Occipital lobe (tissue), 2 donors: Measurements from ENCODE around the gene CSF1. TPM values are rescaled to one million over a fixed set of nuclear protein-coding genes. Genes with fewer than 3 reads are reported as not detected.
"Not testable (repeated sequence)": the region's sequence is repeated elsewhere in the genome, so short reads cannot be mapped to it uniquely, and the experiment has no call there.

Source experiments
- DNase-seq: peaks from one replicate; lab custom pipeline; 2025; lab: John Stamatoyannopoulos, UW
- total RNA-seq: library from RNA; depleted of rRNA; stranded (reverse); fragments of >200 nt; gene quantifications from one replicate; pipeline ENCODE4 v1.2.3, GENCODE V29; 2014

Gene CSF1, protein sequence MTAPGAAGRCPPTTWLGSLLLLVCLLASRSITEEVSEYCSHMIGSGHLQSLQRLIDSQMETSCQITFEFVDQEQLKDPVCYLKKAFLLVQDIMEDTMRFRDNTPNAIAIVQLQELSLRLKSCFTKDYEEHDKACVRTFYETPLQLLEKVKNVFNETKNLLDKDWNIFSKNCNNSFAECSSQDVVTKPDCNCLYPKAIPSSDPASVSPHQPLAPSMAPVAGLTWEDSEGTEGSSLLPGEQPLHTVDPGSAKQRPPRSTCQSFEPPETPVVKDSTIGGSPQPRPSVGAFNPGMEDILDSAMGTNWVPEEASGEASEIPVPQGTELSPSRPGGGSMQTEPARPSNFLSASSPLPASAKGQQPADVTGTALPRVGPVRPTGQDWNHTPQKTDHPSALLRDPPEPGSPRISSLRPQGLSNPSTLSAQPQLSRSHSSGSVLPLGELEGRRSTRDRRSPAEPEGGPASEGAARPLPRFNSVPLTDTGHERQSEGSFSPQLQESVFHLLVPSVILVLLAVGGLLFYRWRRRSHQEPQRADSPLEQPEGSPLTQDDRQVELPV
- 3.9 TPM for total RNA-seq

DNA sequence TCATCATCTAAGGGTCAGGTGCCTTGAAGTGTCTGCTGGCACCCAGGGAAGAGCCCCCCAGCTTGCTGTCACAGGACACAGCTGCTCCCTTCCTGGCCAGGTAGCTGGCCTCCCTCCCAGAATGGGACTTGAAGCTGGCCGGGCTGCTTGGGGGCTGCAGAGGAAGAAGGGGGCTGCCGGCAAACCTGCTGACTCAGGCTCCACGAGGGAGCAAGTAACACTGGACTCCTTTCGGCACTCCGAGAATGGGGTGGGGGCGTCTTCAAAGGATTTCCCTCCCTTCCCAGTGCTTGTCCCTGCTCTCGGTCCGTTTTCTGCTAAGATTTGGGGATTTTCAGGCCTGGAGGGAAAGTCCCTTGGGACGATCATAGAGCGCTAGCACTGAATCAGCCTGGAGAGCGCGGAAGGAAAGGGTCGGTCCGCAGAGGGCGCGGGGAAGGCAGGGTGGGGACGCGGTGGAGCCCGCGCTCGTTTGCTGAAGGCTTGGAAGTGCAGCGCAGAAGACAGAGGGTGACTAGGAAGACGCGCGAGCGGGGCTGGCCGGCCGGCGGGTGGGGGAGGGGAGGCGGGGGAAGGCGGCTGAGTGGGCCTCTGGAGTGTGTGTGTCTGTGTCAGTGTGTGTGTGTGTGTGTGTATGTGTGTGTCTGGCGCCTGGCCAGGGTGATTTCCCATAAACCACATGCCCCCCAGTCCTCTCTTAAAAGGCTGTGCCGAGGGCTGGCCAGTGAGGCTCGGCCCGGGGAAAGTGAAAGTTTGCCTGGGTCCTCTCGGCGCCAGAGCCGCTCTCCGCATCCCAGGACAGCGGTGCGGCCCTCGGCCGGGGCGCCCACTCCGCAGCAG lies at the start of gene CSF1:
Gene CSF1 (plus strand): TSS at position 727 of the 840 bp plus-strand sequence. CDS start 175 bp downstream, outside the sequence.
- DNase-seq = peak; percentile 63

DNA sequence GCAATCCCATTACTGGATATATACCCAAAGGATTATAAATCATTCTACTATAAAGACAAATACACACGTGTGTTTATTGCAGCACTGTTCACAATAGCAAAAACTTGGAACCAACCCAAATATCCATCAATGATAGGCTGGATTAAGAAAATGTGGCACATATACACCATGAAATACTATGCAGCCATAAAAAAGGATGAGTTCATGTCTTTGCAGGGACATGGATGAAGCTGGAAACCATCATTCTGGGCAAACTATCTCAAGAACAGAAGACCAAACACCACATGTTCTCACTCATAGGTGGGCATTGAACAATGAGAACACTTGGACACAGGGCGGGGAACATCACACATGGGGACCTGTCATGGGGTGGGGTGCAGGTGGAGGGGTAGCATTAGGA lies 49.0 kb upstream of the CSF1 start:
- not testable (repeated sequence) for DNase-seq

DNA sequence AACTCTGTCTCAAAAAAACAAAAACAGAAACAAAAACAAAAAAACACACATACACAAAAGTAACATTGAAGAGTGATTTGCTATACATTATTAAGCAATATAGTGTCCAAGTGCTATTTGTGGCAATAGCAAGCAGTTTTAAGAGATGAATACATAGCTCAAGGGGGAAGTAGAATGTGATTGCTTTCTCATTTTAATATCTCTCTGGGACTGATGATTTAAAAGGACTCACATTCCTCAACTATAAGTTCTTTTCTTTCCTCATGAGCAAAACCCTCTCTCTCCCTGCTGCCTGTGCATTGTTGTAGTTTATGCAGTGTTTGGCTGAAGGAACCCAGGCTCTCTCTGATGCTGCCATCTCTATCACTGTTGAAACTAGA lies 47.0 kb upstream of the CSF1 start:
- no peak for DNase-seq

DNA sequence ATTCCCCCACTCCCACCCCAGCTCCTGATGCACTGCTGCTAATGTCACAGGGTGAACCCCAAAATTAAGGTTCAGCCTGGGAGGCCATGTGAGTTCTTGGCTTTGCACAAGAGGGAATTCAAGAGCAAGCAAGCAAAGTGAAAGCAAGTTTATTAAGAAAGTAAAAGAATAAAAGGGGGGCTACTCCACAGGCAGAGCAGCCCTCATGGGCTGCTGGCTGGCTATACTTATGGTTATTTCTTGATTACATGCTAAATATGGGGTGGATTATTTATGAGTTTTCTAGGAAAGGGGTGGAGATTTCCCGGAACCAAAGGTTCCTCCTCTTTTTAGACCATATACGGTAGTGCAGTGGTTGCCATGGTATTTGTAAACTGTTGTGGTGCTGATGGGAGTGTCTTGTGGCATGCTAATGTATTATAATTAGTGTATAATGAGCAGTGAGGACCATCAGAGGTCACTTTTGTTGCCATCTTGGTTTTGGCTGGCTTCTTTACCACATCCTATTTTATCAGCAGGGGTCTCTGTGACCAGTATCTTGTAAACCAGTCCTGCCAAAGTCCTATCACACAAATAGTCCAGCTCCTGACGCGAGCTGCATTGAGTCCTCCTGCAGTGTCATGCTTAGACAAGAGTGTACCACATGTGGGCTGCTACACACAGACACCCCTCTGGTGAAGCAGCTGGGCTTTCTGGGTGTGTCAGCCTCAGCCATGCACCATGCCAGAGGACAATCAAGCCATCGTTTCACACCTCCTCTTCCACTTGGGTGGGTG lies 46.4 kb upstream of the CSF1 start:
- no peak for DNase-seq

DNA sequence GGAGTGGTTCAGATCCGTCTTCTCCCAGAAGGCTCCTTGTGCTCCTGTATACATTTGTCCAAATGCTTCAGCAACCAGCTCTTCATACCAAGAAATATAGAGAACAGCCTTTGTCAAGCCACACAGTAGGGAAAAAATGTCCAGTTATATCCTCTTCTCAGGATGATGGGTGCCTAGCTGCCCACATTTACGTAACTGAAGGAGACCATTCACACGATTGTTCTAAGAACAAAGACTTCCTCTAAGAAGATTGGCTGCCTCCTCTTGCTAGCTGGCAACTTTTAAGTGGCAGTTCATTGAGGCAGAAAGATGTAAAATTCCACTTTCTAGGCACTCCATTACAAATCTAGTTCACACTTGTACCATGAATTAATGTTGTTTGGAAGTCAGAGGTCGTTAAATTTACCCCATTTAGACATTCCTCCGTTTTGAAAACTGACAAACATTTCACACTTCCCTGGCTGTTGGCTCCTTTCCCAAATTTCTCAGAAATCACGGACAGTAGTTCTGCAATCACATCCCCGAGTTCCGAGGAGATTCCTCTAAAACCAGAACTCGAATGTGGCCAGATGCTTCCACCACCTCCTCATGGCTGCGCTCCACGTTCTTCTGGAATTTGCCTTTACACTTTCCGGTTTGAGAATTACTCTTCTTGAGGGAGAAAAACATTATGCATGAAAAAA lies 45.6 kb upstream of the CSF1 start:
- DNase-seq = peak; percentile 23

DNA sequence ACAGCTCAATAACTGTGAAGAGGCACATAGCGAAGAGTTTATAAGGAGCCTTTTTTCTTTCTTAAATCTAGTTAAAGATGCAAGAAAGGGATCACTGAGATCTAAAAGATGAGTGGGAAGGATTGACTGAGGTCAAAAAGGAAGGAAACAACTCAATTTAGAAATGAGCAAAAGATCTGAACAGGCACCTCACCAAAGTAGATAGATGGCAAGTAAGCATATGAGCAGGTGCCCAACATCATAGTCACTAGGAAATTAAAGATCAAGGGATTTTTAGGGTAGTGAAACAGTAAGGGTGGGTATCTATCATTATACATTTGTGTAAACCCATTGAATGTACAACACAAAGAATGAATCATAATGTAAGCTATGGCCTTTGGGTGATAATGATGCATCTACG lies 44.6 kb upstream of the CSF1 start:
- no peak for DNase-seq

DNA sequence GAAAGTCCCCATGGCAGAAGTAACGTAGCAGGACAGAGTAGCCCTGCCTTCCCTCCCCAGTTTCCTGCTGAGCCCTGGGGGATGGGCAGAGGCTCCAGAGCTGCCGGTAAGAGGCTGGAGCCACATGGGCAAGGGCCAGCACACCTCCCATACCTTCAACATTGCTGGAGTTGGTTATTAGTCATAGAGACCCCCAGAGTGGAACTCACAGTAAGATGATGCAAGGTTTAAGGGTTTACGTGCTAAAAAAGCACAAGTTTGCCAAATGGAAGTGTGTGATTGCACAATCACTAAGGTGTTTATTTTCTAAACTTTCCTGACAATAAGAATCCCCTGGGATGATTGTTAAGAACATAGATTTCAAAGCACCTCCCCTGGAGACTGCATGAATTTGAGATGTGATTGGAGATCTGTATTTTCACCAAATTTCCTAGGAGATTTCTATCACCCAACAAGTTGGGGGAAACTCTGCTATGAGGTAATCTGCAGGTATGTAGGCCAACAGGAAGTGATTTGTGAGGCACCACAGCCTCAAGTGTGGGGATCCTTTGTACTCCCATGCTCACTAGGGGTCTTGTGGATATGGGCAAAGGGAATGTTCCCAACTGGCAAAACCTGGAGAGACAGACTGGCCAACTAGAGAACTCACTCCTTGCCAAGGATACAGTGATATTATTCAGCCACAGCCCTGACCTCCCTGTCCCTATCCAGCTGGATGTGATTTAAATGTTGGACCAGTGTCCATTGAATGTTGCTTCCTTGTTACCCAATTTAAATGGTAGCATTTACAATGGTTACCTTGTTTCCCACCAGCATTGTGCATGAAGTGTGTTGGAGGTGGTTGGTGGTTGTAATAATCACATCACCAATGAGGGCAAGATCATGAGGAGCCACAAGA lies 37.1 kb upstream of the CSF1 start:
- no peak for DNase-seq

DNA sequence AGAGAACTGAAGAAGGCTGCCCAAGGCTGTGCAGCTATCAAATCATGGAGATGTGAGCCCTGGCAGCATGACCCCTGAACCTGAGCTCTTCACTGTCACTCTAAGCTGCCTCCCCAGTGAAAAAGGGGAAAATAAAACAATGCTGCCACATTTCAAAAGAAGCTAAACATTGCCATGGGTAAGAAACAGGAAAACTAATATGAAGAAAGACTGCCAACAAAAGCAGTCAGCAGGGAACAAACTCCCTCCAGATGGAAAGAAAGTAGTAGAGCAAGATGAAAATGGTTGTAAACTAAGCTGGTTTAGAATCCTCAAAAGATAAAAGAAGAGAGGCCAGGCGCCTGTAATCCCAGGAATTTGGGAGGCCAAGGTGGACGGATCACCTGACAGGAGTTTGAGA lies 36.2 kb upstream of the CSF1 start:
- no peak for DNase-seq

DNA sequence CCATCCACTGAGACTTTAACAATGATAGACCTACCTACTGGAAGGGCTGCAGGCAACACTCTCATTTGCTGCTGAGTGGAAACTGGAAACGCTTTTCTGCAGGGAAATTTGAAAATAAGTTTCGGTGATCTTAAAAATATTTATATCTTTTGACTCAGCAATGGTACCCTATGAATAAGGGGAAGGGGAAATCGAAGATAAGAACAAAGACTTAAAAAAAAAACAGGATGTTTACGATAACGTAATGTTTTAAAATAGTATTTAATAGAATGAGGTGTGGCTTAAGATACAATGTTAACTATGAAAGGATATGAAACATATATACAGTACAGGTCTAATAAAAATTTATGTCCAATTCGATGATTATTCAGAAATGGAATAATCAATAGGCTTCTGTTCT lies 34.8 kb upstream of the CSF1 start:
- DNase-seq = no peak

DNA sequence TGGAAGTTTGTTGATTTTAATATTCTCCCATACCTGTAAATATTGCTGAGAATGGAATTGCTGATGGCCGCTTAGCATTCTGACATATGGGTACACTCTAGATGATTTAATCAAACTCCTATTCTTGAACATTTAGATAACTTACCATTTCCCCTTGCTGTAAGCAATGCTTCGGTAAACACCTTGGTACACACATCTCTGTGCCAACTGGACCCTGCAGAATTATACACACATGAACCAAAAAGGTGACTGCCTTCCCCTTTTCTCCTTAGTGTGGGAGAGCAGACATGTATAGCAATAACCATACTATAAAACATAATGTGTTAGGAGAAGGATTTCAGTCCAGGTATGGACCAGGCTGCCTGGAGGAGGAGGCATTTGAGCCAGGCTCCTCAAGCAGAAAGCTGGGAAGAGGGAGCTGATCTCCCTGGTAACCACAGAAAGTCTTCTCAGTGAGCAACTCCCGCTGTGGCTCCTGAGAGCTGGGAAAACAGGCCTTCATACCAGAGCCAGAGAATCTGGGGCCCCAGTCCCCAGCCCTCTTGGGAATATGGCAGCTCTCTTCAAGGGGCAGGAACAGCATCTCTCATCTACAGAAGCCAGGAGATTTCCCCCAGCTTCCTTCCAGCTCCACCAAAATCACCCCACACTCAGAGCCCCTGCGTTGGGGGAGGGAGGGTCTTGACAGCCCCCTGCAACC lies 33.9 kb upstream of the CSF1 start:
- DNase-seq = no peak

DNA sequence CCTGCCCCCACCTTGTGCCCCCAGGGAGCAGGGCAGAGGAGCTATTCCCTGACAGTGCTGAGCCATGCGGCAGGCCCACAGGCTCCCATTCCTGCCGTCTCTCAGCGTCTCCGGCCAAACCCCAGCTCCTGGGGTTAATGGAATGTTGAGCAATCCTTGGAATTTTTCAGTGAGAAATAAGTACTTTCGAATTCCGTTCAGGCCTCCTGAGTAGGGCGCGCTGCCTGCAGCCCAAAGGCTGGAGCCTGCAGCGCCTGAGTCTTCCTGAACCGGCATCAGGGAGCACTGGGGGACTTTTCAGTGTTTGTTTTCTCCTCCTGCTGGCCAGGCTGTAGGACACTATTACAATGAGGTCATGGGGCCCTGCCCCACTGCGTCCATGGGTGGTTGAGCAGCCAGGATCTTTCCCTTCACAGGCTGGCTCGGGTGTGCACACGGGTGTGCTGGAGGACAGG lies 33.3 kb upstream of the CSF1 start:
- DNase-seq = peak; percentile 51

DNA sequence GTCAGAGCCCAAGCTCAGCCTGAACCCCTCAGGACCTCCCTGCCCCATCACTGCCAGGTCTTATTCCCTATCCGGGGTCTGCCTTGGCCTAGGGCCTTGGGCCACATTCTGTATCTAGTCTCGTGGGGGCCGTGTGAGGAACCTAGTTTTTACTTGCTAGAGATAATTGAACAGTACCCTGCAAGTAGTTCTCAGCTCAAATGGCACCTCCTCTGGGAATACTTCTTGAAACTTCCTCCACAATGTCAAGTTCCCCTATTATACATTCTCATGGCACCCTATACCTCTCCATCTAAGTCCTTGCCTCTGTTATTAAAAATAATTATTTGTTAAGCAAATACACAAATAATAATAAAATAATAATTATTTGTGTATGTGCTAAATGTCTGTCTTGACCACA lies 32.9 kb upstream of the CSF1 start:
- no peak for DNase-seq

DNA sequence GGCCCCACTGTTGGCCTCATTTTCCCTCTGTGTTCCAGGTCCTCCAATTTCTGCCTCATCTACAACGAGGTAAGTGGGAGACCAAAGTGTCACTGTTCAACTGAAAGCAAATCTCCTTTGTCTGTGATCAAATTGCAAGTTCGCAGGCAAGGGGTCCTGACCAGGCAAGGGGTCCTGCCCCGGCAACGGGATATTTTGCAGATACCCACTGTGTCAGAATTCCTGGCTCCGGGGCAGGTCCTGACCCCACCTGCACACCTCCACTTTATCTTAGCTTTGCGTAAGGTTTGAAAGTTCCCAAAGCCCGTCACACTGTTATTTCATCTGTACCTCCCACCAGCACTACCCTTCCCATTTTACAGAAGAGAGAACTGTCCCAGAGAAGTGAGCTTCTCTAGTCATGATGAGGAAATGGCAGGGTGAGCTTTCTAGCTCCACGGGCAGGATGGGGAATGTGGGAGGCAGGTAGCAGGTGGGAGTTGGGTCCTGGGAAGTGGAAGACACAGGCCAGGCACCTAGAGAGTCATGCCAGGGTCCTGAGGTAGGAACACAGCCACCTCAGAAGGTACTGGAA lies 32.0 kb upstream of the CSF1 start:
- no peak for DNase-seq

DNA sequence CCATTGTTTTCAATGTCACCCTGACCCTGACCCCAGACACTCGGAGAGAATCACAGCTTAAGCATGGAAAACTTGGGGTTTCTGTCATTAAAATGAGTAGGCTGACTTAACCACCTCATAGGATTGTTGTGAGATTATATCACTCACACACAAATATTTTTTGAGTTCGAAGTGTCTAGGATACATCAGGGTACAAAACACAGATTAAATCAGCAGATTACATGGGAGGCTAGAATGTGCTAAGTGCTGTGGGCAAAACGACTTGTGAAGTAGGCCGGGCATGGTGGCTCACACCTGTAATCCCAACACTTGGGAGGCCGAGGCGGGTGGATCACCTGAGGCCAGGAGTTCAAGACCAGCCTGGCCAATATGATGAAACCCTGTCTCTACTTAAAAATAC lies 31.3 kb upstream of the CSF1 start:
- not testable (repeated sequence) for DNase-seq

DNA sequence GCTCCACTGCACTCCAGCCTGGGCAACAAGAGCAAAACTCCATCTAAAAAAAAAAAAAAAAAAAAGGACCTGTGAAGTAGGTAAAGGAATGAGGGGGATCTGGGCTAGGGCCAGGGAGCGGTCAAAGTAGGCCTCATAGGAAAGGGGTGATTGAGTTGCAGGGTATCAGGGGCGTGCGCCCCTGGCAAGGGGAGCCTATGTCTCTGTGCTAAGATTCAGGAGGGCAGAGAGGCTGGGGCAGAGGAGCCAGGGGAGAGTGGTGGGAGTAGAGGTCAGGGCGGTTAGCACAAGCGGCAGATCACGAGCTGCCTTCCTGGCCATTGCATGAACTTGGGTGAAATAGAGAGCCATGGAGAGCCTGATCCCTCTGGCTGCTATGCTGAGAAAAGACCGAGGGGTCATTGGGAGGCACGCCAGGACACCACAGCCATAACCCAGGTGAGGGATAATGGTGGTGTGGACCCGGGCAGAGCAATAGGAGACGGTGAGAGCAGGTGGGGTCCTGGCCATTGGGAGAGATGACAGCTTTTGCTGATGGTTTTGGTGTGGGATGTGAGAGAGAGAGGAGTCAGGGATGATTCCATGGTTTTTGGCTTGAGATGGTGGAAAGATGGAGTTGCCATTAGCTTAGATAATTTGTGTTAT lies 30.6 kb upstream of the CSF1 start:
- no peak for DNase-seq

DNA sequence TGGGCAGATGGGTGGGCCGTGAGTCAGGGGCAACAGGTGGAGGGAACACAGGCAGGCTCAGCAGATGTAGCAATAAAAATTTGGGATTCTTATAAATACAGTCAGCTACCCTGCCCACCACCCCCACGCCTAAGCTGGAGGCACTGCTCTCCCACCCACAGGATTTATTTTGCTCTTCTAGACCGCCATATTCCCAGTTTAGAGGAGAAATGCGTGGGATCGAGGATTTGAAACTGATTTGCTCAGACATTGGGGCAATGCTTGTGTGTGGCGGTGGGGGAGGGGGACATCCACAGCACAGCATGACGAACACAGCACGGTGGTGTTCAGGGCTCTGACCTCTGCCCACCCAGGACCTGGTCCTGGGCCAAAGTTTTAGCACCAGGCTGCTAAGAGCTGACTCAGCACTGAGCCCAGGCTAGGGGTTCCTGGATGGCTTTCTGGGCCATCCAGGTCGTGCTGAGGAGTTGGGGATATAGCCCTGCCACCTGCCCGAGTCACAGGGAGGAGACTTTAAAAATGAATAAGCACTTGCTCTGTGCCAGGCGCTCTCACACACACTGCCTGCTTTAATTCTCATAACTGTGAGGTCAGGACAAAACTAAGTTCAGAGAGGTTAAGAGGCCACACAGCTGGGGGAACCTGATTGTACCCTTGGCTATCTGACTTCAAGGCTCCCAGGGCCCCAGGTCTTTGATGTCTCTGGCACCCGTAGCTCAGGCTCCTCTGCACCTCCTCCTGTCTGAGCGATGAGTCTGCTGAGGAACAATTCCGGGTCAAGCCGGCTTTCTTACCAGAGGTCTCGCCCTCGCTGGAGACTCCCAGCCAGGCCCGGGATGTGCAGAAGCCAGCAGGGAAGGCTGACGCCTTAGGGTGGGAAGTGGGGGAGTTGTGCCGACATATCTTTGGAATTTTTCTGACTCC lies 29.4 kb upstream of the CSF1 start:
- DNase-seq = no peak

DNA sequence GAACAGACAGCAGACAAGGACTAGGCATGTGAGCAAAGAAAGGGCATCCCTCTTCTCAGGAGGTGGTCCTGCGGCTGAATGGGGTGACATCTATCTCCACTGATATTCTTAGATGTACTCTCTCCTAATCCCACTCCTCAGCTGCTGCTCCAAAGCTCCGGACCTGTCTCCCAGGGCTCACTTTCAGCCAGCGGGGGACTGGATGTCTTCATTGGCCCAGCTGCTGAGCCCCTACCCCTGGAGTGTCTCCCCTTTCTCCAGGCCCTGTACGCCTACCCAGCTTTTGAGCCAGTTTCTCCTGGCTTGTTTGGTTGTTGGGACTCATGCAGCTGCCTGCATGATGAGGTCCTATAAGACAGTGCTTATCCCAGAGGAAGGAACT lies 28.8 kb upstream of the CSF1 start:
- DNase-seq = no peak
